Right lobe of liver (tissue), 4 donors: ENCODE results near the gene ACOX1.

ENCODE experiments used
- CTCF ChIP-seq, 4 donors: fragments of 200-600 bp in 3 of 4; fragments of 450-650 bp in 1 of 4; IDR thresholded peaks; one replicate each; pipeline versions ENCODE4 v1.5.1 to v1.8.0; 2016 to 2022; ENCODE audit warnings: antibody characterized with exemption in 4 of 4, mild to moderate bottlenecking in 2 of 4
- POLR2A ChIP-seq: fragments of 450-650 bp; IDR thresholded peaks from one replicate; pipeline ENCODE4 v1.6.1; 2017; ENCODE audit warnings: antibody characterized with exemption, mild to moderate bottlenecking
- donor health status: DM: no; HTN: no; CAD: no.
- donor health status: DM: no; HTN: no; CAD: no.
- donor health status: DM: no; HTN: yes; CAD: no.

DNA sequence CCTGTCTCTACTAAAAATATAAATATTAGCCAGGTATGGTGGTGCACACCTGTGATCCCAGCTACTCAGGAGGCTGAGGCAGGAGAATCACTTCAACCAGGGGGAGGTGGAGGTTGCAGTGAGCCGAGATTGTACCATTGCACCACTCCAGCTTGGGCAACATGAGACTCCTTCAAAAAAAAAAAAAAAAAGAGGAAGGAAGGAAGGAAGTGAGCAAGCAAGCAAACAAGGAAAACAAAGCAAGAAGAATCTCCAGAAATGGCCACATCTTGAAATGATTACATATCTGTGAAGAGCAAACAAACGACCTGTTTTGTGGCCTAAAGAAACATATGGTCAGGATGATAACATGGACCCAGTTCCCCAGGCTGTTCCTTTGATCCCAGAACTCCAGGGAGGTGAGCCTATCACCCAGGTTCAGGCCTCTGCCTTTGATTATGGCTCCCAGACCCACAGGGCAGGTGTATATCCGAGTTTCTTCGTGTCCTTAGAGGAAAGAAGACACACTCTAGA lies 8.9 kb downstream of the ACOX1 start:
- no peak for TF ChIP-seq CTCF (IDR thresholded peaks at IDR 0.05)
- no peak for TF ChIP-seq POLR2A
